Liver (tissue), 9 donors: ENCODE measurements around the gene FBLN1. TPM values are rescaled to one million over a fixed set of nuclear protein-coding genes. Genes with fewer than 3 reads are reported as not detected.

ENCODE experiments used
- DNase-seq: peaks from one replicate; pipeline ENCODE4 v3.0.0-alpha.2; 2017; ENCODE audit warnings: low spot score
- H3K27ac ChIP-seq, 2 donors: one replicate each; pipeline ENCODE4 v1.7.0; 2013; ENCODE audit warnings: inconsistent platforms in 2 of 2, low read length in 2 of 2, control low read depth in 1 of 2, low read depth in 1 of 2, mild to moderate bottlenecking in 1 of 2
- H3K27me3 ChIP-seq, 4 donors: one replicate each; pipeline versions ENCODE4 v1.6.1 to v1.7.0; 2013; ENCODE audit warnings: low read length in 3 of 4, inconsistent platforms in 1 of 4, mild to moderate bottlenecking in 1 of 4, moderate library complexity in 1 of 4; ENCODE audit not compliant: control insufficient read depth in 4 of 4, insufficient read depth in 4 of 4
- H3K36me3 ChIP-seq, 4 donors: one replicate each; pipeline versions ENCODE4 v1.6.1 to v1.7.0; 2013; ENCODE audit warnings: low read length in 3 of 4, mild to moderate bottlenecking in 3 of 4, low read depth in 1 of 4, moderate library complexity in 1 of 4; ENCODE audit not compliant: control insufficient read depth in 4 of 4, insufficient read depth in 3 of 4
- H3K4me1 ChIP-seq, 4 donors: one replicate each; pipeline versions ENCODE4 v1.6.1 to v1.7.0; 2013; ENCODE audit warnings: low read length in 3 of 4, mild to moderate bottlenecking in 3 of 4, moderate library complexity in 1 of 4; ENCODE audit not compliant: control insufficient read depth in 4 of 4, insufficient read depth in 4 of 4
- H3K4me3 ChIP-seq, 3 donors: one replicate each; pipeline versions ENCODE4 v1.6.1 to v1.7.0; 2013; ENCODE audit warnings: low read length in 3 of 3, control low read depth in 1 of 3, low read depth in 1 of 3, mild to moderate bottlenecking in 1 of 3
- H3K9ac ChIP-seq, 2 donors: one replicate each; pipeline ENCODE4 v1.7.0; 2013; ENCODE audit warnings: low read length in 2 of 2, mild to moderate bottlenecking in 2 of 2, moderate library complexity in 2 of 2, control low read depth in 1 of 2, low read depth in 1 of 2
- H3K9me3 ChIP-seq, 4 donors: one replicate each; pipeline versions ENCODE4 v1.6.1 to v1.7.0; 2013; ENCODE audit warnings: low read length in 3 of 4; ENCODE audit not compliant: control insufficient read depth in 4 of 4
- EGR1 ChIP-seq, 2 donors: IDR thresholded peaks; 2 replicates each; pipeline ENCODE4 v1.6.1; 2016 to 2018; ENCODE audit warnings: antibody characterized with exemption in 2 of 2, low read depth in 2 of 2
- FOXA1 ChIP-seq: IDR thresholded peaks from 2 replicates; pipeline ENCODE4 v1.6.1; 2016; ENCODE audit warnings: antibody characterized with exemption
- FOXA2 ChIP-seq: IDR thresholded peaks from 2 replicates; pipeline ENCODE4 v1.6.1; 2016; ENCODE audit warnings: antibody characterized with exemption
- GABPA ChIP-seq, 2 donors: IDR thresholded peaks in 1 of 2; conservative IDR thresholded peaks in 1 of 2; 2 replicates each; pipeline ENCODE4 v1.6.1; 2016; ENCODE audit warnings: antibody characterized with exemption in 2 of 2, mild to moderate bottlenecking in 1 of 2, moderate library complexity in 1 of 2
- HNF4A ChIP-seq, 2 donors: conservative IDR thresholded peaks; 2 replicates each; pipeline ENCODE4 v1.6.1; 2016; ENCODE audit warnings: antibody characterized with exemption in 2 of 2, mild to moderate bottlenecking in 2 of 2
- HNF4G ChIP-seq: IDR thresholded peaks from 2 replicates; pipeline ENCODE4 v1.6.1; 2016; ENCODE audit warnings: antibody characterized with exemption
- JUND ChIP-seq, 2 donors: IDR thresholded peaks; 2 replicates each; pipeline ENCODE4 v1.6.1; 2016; ENCODE audit warnings: antibody characterized with exemption in 2 of 2
- NR2F2 ChIP-seq: IDR thresholded peaks from 2 replicates; pipeline ENCODE4 v1.6.1; 2016; ENCODE audit warnings: antibody characterized with exemption
- RAD21 ChIP-seq, 2 donors: IDR thresholded peaks; 2 replicates each; pipeline ENCODE4 v1.6.1; 2016; ENCODE audit warnings: antibody characterized with exemption in 2 of 2, mild to moderate bottlenecking in 2 of 2
- RXRA ChIP-seq, 2 donors: IDR thresholded peaks; 2 replicates each; pipeline ENCODE4 v1.6.1; 2017 to 2018; ENCODE audit warnings: antibody characterized with exemption in 2 of 2, mild to moderate bottlenecking in 1 of 2
- SP1 ChIP-seq: IDR thresholded peaks from 2 replicates; pipeline ENCODE4 v1.6.1; 2018; ENCODE audit warnings: antibody characterized with exemption, mild to moderate bottlenecking
- TAF1 ChIP-seq: conservative IDR thresholded peaks from 2 replicates; pipeline ENCODE4 v1.6.1; 2016; ENCODE audit warnings: antibody characterized with exemption, mild to moderate bottlenecking
- YY1 ChIP-seq: IDR thresholded peaks from 2 replicates; pipeline ENCODE4 v1.6.1; 2016; ENCODE audit warnings: antibody characterized with exemption, mild to moderate bottlenecking
- WGBS: extraction: QIAGEN DNeasy Blood & Tissue Kit; methylation state at CpG from one replicate; pipeline ENCODE4 v1.1.7; 2013; 5-methylcytosine and 5-hydroxymethylcytosine counted together
- polyA plus RNA-seq, 2 donors: library from polyadenylated mRNA; stranded (reverse) in 1 of 2; unstranded in 1 of 2; fragments of 200-250 nt in 1 of 2; fragments of >200 nt in 1 of 2; fragmentation: Nextera tagmentation in 1 of 2; extraction: Ambion mirVana in 1 of 2; gene quantifications; one replicate each; pipeline versions ENCODE4 v1.2.1 to v1.2.3, GENCODE V29; 2013 to 2015
- total RNA-seq, 2 donors: library from RNA; depleted of rRNA; stranded (reverse); fragments of >200 nt; gene quantifications; one replicate each; pipeline ENCODE4 v1.2.3, GENCODE V29; 2014
- TF ChIP-seq, protein P1 (sequence below): IDR thresholded peaks from 2 replicates; pipeline ENCODE4 v1.6.1; 2016; ENCODE audit warnings: antibody characterized with exemption, mild to moderate bottlenecking
- TF ChIP-seq, protein P2 (sequence below): IDR thresholded peaks from 2 replicates; pipeline ENCODE4 v1.6.1; 2016; ENCODE audit warnings: antibody characterized with exemption
- TF ChIP-seq, protein P3 (sequence below): IDR thresholded peaks from 2 replicates; pipeline ENCODE4 v1.6.1; 2016; ENCODE audit warnings: antibody characterized with exemption
- TF ChIP-seq, protein P4 (sequence below): IDR thresholded peaks from 2 replicates; pipeline ENCODE4 v1.6.1; 2016; ENCODE audit warnings: antibody characterized with exemption
- TF ChIP-seq, protein P5 (sequence below): fragments of 150-350 bp; IDR thresholded peaks from 2 replicates; pipeline ENCODE4 v1.5.1; 2017; ENCODE audit warnings: improper control_type of control experiment, low read depth, low read length; ENCODE audit not compliant: missing input control
- donor health status: healthy.
- donor health status: healthy.
- donor health status: healthy.
- donor health status: healthy.
- donor health status: healthy.

Gene FBLN1
- total and polyA plus RNA-seq, 4 donors: 2.2 to 9.3 (median 6.3) TPM

DNA sequence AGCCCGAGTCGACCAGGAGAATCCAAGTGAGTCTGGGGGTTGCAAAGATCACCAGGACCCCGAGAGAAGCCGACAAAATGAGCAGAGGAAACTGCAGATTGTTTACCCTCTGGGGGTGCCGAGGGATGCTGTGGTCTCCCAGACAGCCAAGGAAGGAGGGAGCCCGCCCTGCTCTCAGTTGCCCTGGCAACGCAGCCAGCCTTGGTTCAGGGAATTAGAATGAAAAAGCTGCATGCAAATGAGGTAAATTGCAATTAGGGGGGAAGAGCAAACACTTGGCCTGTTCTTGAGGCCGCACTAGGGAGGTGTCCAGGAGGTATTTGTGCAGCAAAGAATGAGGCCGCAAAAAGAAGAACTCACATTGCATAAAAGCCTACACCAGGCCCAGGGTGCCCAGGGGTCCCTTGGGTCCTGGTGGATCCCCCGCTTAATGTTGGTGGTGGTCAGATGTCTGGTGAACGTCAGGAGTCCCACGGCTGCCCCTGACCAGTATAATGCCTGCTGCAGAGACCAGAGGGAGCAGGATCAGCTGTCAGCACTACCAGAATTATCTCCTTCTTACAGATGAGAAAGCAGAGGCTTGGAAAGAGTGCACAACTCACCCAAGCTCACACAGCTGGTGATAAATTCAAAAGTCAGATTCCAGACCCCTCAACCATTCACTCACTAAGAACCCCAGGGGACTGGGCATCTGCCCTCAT, 128.6 kb downstream of the FBLN1 start:
- H3K27ac ChIP-seq: no peak overlapping the region
- WGBS: 62% methylated on average over 12 of the region's 12 CpGs
- no peak for DNase-seq
- H3K4me3 ChIP-seq: no peak overlapping the region
- no peaks in the 10 kb centered on the region for H3K9me3 ChIP-seq
- H3K4me1 ChIP-seq: no peaks in the 10 kb centered on the region
- TF ChIP-seq EGR1 (IDR thresholded peaks at IDR 0.05; ENCODE audit: low read depth in 2 of 2) (no peak), GABPA (IDR thresholded peaks at IDR 0.05 in 1 of 2, conservative IDR thresholded peaks at IDR 0.05 in 1 of 2) (no peak), NR2F2 (no peak), HNF4A (conservative IDR thresholded peaks at IDR 0.05) (no peak), HNF4G (no peak), SP1 (no peak), JUND (IDR thresholded peaks at IDR 0.05) (no peak), TAF1 (no peak), RXRA (IDR thresholded peaks at IDR 0.05) (no peak), FOXA2 (no peak)
- TF ChIP-seq, protein P1, sequence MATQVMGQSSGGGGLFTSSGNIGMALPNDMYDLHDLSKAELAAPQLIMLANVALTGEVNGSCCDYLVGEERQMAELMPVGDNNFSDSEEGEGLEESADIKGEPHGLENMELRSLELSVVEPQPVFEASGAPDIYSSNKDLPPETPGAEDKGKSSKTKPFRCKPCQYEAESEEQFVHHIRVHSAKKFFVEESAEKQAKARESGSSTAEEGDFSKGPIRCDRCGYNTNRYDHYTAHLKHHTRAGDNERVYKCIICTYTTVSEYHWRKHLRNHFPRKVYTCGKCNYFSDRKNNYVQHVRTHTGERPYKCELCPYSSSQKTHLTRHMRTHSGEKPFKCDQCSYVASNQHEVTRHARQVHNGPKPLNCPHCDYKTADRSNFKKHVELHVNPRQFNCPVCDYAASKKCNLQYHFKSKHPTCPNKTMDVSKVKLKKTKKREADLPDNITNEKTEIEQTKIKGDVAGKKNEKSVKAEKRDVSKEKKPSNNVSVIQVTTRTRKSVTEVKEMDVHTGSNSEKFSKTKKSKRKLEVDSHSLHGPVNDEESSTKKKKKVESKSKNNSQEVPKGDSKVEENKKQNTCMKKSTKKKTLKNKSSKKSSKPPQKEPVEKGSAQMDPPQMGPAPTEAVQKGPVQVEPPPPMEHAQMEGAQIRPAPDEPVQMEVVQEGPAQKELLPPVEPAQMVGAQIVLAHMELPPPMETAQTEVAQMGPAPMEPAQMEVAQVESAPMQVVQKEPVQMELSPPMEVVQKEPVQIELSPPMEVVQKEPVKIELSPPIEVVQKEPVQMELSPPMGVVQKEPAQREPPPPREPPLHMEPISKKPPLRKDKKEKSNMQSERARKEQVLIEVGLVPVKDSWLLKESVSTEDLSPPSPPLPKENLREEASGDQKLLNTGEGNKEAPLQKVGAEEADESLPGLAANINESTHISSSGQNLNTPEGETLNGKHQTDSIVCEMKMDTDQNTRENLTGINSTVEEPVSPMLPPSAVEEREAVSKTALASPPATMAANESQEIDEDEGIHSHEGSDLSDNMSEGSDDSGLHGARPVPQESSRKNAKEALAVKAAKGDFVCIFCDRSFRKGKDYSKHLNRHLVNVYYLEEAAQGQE: no peak
- no peak overlapping the region for H3K9ac ChIP-seq
- peaks cover 0 to 9% (median 2%) of the 10 kb centered on the region in 4 donors for H3K27me3 ChIP-seq
- H3K36me3 ChIP-seq: no peaks in the 10 kb centered on the region

DNA sequence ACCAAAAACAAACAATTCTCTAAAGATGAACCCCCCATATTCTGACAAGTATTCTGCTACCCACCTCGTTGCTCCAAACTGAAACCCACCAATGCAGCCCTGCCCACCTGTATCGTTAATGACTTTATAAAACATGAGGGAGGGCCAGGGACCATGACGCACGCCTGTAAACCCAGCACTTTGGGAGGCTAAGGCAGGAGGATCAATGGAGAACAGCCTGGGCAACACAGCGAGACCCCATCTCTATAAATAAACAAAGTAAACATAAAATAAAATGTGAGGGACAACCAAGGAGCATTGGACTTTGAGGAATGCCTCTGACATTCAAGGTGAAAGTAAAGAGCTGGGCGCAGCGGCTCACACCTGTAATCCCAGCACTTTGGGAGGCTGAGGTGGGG, 129.2 kb downstream of the FBLN1 start:
- 85% methylated on average over 7 of the region's 7 CpGs for WGBS
- Histone ChIP-seq H3K36me3 (no peaks in the 10 kb centered on the region), H3K9me3 (no peaks in the 10 kb centered on the region), H3K4me3 (no peak overlapping the region), H3K4me1 (no peaks in the 10 kb centered on the region), H3K27ac (no peak overlapping the region), H3K9ac (no peak overlapping the region), H3K27me3 (peaks cover 0 to 9% (median 2%) of the 10 kb centered on the region in 4 donors)
- no peak for DNase-seq
- TF ChIP-seq HNF4A (conservative IDR thresholded peaks at IDR 0.05): no peak
- no peak for TF ChIP-seq RAD21 (IDR thresholded peaks at IDR 0.05)
- no peak for TF ChIP-seq RXRA (IDR thresholded peaks at IDR 0.05)
- TF ChIP-seq JUND (IDR thresholded peaks at IDR 0.05): no peak
- TF ChIP-seq NR2F2: no peak
- TF ChIP-seq, protein P2, sequence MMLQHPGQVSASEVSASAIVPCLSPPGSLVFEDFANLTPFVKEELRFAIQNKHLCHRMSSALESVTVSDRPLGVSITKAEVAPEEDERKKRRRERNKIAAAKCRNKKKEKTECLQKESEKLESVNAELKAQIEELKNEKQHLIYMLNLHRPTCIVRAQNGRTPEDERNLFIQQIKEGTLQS: no peak
- TF ChIP-seq, protein P3, sequence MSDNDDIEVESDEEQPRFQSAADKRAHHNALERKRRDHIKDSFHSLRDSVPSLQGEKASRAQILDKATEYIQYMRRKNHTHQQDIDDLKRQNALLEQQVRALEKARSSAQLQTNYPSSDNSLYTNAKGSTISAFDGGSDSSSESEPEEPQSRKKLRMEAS: no peak
- no peak for TF ChIP-seq FOXA1
- TF ChIP-seq, protein P1: no peak
- no peak for TF ChIP-seq EGR1 (IDR thresholded peaks at IDR 0.05; ENCODE audit: low read depth in 2 of 2)
- TF ChIP-seq GABPA (IDR thresholded peaks at IDR 0.05 in 1 of 2, conservative IDR thresholded peaks at IDR 0.05 in 1 of 2): no peak
- TF ChIP-seq YY1: no peak
- TF ChIP-seq, protein P4, sequence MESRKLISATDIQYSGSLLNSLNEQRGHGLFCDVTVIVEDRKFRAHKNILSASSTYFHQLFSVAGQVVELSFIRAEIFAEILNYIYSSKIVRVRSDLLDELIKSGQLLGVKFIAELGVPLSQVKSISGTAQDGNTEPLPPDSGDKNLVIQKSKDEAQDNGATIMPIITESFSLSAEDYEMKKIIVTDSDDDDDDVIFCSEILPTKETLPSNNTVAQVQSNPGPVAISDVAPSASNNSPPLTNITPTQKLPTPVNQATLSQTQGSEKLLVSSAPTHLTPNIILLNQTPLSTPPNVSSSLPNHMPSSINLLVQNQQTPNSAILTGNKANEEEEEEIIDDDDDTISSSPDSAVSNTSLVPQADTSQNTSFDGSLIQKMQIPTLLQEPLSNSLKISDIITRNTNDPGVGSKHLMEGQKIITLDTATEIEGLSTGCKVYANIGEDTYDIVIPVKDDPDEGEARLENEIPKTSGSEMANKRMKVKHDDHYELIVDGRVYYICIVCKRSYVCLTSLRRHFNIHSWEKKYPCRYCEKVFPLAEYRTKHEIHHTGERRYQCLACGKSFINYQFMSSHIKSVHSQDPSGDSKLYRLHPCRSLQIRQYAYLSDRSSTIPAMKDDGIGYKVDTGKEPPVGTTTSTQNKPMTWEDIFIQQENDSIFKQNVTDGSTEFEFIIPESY: no peak
- TF ChIP-seq FOXA2: no peak
- no peak for TF ChIP-seq SP1
- TF ChIP-seq TAF1: no peak
- TF ChIP-seq, protein P5, sequence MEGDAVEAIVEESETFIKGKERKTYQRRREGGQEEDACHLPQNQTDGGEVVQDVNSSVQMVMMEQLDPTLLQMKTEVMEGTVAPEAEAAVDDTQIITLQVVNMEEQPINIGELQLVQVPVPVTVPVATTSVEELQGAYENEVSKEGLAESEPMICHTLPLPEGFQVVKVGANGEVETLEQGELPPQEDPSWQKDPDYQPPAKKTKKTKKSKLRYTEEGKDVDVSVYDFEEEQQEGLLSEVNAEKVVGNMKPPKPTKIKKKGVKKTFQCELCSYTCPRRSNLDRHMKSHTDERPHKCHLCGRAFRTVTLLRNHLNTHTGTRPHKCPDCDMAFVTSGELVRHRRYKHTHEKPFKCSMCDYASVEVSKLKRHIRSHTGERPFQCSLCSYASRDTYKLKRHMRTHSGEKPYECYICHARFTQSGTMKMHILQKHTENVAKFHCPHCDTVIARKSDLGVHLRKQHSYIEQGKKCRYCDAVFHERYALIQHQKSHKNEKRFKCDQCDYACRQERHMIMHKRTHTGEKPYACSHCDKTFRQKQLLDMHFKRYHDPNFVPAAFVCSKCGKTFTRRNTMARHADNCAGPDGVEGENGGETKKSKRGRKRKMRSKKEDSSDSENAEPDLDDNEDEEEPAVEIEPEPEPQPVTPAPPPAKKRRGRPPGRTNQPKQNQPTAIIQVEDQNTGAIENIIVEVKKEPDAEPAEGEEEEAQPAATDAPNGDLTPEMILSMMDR: no peak
